Stimulated activated CD8-positive, alpha-beta memory T cell treated with anti-CD3 and anti-CD28 coated beads, Interleukin-15, amount 100 ng/mL, for 24 hours (primary cell): Measurements from ENCODE around the gene IL21R.

Experiments
- DNase-seq: peaks from one replicate; pipeline ENCODE4 v3.0.0-alpha.2; 2020; ENCODE audit warnings: low read depth

The IL21R gene

DNA sequence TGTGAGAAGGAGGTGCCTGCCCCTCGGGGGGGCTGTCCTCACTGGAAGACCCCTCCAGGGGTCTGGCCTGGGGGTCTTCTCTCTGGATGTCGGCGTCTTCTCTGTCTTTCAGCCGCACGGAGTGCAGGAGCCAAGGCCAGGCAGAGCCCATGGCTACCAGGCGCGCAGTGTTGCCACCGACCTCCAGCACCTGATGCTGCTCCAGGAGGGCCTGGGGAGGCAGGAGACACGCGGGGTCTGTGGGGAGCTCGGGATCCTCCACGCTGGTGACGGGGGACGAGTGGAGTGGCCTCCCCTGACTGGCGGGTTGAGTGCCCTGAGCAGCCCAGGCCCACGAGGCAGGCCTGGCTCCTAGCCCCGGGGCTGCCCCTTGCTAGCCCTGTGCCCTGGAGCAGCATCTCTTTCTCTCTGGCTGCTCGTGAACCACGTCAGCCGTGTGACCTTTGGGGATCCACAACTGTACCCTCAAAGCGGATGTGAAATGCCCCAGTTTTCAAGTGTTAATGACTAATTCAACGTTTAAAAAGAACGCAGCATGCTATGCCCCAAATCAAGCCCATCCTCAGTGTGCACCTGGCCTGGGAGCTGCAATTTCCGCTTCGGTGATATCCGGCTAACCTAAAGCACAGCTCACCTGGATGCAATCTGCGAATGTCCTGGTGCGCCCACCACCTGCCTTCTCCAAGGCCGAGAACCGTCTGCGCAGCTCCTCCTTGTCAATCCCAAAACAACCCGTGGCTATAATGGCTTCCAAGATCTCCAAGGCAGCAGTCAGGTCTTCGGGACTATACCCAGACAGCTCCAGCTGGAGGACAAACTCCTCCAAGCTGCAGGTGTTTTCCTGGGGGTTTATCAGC, 62.9 kb downstream of the IL21R start:
- DNase-seq: no peak

DNA sequence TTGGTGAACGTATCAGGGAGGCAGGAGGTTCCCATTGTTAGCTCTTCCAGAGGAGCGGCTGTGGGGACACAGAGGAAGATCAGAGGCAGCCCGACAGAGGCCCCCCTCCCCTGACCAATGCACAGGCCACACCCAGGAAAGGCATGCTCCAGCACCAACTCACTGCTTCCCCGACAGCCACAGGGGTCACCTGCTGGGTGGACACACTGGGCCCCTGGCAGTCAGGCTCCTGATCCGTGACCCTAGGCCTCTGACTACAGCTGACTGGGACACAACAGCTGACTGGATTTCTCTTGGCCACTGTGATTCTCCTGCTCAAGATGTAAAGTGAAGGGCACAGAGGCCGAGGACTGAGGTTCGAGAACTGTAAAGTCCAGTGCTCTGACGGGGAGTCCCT, 63.5 kb downstream of the IL21R start:
- DNase-seq: no peak

DNA sequence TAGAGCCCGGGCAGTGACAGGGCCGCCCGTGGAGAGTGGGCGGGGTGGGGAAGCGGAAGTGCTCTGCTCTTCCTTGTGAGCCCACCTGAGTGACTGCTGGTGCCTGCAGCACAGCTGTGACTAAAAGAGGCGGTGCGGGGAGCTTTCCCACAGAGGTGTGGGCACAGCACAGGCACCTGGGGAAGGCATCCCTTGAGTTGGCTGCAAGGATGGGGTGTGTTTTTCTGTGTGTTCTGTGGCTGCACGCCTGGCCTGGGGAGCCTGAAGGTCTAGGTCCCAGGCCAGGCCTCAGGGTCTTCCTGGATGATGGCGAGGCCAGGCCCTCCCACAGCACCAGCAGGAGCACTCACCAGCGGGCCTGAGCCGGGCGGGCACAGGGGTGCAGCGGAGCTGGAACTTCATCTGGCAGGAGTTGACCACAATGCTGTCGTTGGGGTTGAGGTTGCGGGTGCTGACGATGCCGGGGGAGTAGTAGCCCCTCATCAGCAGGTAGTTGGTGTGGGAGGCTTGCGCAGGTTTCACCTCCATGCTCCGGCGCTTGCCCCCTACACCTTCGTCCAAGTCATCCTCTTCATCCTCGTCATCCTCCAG, 67.1 kb downstream of the IL21R start:
- DNase-seq: no peak

GRCh38 chr16:27470567-27471431, 68.8 kb downstream of the IL21R start:
- DNase-seq: no peak

DNA sequence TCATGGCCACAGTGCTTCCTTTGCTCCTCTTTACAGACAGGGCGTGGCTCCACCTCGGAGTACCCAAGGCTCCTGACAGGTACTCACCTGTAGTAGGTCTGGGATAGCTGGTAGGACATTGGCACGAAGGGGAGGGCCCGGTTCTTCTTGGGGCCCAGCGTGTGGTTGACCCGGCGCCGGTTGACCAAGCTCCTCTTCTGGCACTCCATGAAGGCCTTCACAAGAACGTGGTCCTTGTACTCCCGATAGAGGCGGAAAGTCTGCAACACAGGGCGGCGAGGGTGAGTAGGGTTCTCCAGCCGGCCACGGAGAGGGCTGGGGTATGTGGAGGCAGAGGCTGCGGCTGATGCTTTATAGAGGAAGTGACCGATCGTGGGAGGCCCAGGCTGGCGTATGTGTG, 69.7 kb downstream of the IL21R start:
- DNase-seq: no peak

DNA sequence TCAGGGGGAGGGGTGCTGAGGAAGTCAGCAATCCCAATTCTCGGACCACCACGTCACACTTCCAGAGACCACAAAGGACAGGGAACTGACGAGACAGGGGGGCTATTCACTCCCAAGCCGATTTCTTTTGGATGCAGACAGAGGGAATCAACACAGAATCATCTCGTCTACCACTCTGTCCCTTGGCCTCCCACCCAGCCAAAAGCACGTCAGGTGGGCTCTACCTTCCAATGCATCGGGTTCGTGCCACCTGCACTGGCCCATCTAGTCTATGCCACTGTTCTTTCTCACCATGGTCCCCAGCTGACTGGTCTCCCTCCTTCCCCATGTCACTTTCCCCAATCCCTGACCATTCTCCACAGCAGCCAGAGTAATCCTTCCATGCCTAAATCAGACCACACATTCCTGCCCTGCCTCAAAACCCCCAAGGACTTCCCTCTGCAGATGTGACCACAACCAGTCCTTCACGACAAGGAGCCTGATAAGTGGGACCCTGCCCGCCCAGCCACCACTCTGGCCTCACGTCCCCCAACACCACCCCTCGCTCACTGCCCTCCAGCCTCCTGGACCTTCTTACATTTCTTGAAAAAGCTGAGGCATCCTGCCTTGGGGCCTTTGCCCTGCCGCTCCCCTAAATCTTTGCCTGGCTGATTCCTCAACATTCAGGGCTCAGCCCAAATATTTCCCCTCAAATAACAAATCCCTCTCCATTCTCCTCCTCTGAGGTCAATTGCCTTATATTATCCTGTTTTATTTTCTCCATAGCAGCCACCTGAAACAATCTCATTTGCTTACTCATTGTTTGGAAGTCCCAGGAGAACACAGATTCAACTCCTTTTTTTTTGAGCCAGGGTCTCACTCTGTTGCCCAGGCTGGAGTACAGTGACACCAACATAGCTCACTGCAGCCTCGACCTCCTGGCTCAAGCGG, 70.4 kb downstream of the IL21R start:
- DNase-seq: no peak

GRCh38 chr16:27473101-27473900, 71.3 kb downstream of the IL21R start:
- DNase-seq: no peak

GRCh38 chr16:27474041-27474440, 72.1 kb downstream of the IL21R start:
- DNase-seq: no peak

DNA sequence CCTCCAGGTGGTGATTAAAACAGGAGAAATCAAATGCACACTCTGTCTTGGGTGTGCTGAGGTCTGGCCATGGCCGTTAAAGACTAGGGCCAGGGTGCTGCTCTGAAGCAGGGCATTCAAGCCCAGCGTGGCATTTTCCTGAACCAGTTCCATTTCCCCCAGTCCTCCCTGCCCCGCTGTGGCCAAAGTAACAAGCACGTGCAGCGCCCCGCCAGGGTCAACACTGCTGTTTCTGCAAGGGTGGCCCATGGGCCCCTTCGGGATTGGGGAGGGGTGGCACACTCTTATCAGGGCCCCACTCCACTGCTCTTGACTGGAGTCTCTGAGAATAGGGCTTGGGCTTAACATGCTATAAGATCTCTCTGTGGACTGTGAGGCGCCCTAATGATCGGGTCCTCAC, 72.9 kb downstream of the IL21R start:
- DNase-seq: no peak

DNA sequence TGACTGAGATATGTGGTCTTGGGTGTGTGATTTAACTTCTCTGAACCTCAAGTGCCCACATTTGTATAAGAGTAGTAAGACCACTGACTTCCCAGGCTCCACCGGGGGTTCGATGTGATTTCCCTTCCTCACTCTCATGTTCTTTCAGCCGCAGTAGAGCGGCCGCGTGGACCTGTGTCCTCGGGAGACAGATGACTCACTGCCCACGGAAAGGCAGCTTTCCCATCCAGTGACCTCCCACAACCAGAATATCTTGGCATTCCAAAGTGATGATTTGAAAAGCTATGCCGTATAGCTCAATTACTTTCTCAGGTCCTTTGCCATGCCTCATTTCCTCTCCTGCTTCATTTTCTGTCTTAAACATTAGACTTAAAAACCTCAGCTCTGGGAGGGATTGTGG, 73.6 kb downstream of the IL21R start:
- no peak for DNase-seq

DNA sequence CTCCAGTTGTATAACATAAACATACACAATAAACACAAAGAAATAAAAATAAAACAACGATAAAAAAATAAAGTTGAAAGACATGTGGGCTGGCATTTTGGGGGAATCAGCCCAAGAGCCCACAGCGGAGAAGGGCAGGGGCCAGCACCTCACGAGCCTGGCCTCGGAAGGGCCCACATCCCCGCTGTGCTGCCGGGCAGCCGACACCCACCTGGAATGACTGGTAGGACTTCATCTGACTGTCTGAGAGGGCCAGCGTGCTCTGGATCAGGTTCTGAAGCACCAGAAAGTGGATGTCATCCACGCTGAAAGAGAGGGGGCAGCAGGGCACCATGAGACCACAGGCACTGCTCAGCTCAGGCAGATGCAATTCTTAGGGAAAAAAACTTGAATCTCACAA, 74.3 kb downstream of the IL21R start:
- DNase-seq: no peak

DNA sequence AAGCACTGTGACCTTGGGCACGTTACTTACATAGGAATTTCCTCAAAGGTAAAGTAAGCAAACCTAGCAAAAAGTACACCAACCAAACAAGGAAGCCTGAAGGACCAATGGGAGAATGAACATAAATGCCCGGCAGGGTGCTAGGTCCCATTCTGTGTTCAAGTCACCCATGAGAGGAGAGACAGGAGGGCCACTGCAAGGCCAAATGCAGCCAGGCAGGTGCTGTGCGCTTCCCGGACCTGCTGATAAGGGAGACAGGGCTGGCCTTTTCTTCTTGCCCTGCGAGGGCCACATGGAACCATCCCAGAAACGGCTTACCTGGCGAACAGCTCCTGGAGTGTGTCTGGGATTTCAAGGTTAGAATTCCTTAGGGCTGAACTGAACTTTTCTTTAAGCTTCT, 78.8 kb downstream of the IL21R start:
- no peak for DNase-seq

DNA sequence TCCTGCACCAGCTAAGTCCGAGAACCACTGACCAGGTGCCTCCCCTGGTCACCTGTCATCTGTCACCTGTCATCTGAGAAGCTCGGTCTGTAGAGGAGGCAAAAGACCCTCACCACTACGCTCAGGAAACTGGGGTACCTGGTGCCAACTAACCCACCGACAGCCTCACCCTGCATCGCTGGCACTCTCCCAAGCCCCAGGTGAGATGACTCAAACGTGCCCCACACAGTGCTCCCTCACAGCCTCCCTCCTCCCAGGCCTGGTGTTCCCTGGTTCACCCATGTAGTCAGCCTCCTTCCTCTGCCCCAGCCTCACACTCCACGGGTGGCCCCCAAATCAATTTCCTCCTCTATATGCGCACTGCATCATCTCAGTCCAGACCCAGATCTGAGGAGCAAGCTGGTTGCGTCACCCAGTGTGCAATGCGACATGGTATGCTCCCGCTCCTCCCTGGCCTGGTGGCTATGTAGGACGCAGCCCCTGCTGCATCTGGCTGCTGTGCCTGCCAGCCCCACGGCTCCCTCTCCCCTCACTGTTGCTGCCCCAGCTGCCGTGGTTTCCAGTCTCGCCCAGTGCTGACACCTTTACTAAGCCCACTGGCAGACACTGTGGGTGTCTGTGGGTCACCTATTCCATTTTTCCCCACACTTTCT, 79.4 kb downstream of the IL21R start:
- no peak for DNase-seq

GRCh38 chr16:27482397-27483087, 80.6 kb downstream of the IL21R start:
- DNase-seq: no peak

DNA sequence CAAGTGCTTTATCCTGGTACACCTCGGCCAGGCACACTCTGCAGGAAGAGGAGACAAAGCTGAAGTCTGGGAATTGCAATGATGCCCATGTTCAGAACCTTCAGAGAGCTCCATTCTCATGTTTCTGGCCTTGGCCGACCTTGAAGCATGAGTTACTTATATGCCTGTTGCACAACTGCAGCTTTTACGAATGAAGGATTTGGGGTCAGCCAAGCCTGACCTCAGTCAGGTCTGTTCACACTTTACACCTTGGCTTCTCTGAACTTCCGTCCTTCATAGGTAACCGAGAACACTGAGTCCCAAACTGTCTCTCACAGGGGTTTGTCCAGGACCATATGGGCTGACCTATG, 81.1 kb downstream of the IL21R start:
- DNase-seq: no peak

GRCh38 chr16:27483624-27484023, 81.7 kb downstream of the IL21R start:
- no peak for DNase-seq

DNA sequence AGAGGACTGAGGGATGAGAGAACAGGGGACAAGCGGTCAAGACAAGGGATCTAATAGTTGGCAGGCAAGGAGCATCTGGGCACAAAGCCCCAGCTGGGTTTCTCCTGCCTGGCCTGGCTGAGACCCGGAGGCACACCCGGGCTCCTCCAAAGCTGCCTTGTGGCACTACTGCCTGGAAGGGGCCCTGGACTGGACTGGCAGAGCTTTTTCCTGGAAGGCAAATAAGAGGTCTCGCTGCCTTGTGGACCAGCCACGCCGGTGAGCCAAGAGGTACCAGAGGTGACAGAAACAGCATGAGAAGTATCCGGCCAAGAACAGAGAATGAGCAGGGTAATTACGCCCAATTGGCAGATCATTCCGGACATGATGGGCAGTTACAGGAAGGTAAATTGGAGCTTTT, 83.2 kb downstream of the IL21R start:
- no peak for DNase-seq

DNA sequence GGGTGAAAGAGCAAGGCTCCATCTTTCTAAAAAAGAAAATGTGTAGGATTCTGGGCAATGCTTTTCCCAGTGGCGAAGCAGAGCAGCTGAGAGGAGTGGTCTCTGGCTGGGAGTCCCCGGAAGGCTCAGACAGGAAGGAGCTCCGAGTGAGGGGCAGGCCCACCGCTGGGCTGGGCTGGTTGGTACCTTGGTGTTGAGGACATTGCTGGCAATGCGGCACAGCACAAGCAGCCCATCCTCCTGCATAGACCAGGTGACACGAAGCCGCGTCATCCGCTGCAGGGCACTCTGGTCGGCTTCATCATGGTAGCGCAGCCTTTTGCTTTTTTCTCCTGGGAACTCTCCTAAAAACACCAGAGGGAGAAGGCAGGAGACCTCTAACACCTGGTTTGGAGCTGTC, 83.8 kb downstream of the IL21R start:
- no peak for DNase-seq

GRCh38 chr16:27486344-27486743, 84.4 kb downstream of the IL21R start:
- DNase-seq: no peak

DNA sequence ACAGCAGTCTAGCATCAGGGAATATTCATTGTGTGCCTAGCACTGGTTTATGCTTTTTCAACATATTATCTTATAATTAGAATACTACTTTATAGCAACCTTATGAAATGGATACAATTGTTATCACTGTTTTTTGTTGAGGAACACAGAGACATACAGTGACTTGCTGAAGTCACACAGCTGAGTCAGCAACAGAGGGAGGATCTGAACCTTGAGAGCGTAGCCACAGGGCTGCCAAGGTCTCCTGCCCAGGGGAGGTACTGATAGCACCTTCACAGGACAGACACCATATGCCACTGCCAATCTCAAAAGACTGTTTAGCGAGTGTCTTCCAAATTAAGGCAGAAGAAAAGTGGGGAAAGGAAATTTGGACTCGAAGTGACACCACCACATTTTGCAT, 84.8 kb downstream of the IL21R start:
- DNase-seq: no peak
